Endothelial cell (in vitro differentiated cells): ENCODE results near the gene ZEB1. TPM values are rescaled to one million over a fixed set of nuclear protein-coding genes. Genes with fewer than 3 reads are reported as not detected.
"Not testable (repeated sequence)": the region's sequence is repeated elsewhere in the genome, so short reads cannot be mapped to it uniquely, and the experiment has no call there.

ENCODE experiments used
- DNase-seq: peaks from one replicate; pipeline ENCODE4 v3.0.0; 2021; ENCODE audit warnings: low spot score
- H3K27ac Mint-ChIP-seq: one replicate; pipeline ENCODE4 v1.8.0; 2021; ENCODE audit warnings: mixed read lengths, inconsistent platforms; ENCODE audit not compliant: unreplicated experiment
- H3K27me3 Mint-ChIP-seq: one replicate; pipeline ENCODE4 v1.8.0; 2021; ENCODE audit warnings: mild to moderate bottlenecking, moderate library complexity, mixed read lengths, inconsistent platforms; ENCODE audit not compliant: unreplicated experiment
- H3K36me3 Mint-ChIP-seq: one replicate; pipeline ENCODE4 v1.8.0; 2021; ENCODE audit warnings: mild to moderate bottlenecking, low read depth, mixed read lengths, inconsistent platforms; ENCODE audit not compliant: unreplicated experiment
- H3K4me1 Mint-ChIP-seq: one replicate; pipeline ENCODE4 v1.8.0; 2021; ENCODE audit warnings: mild to moderate bottlenecking, mixed read lengths, inconsistent platforms; ENCODE audit not compliant: unreplicated experiment
- H3K4me3 Mint-ChIP-seq: one replicate; pipeline ENCODE4 v1.8.0; 2021; ENCODE audit warnings: mild to moderate bottlenecking, mixed read lengths, inconsistent platforms; ENCODE audit not compliant: unreplicated experiment
- H3K9me3 Mint-ChIP-seq: one replicate; pipeline ENCODE4 v1.8.0; 2021; ENCODE audit warnings: mixed read lengths, inconsistent platforms; ENCODE audit not compliant: unreplicated experiment
- CTCF ChIP-seq: fragments of 200-600 bp; sonication (generic); IDR thresholded peaks from one replicate; pipeline ENCODE4 v1.5.0; 2021; ENCODE audit warnings: antibody characterized with exemption; ENCODE audit not compliant: unreplicated experiment
- total RNA-seq: library from RNA; stranded (reverse); fragmentation: NEBNext Ultra II Directional; extraction: Animal tissue kit (Norgen Biotek cat#: 25700); gene quantifications from one replicate; pipeline ENCODE4 v1.2.1, GENCODE V29; 2021; ENCODE audit not compliant: unreplicated experiment

The ZEB1 gene
- total RNA-seq, 1 donor from 2014 or later = 76.6 TPM

DNA sequence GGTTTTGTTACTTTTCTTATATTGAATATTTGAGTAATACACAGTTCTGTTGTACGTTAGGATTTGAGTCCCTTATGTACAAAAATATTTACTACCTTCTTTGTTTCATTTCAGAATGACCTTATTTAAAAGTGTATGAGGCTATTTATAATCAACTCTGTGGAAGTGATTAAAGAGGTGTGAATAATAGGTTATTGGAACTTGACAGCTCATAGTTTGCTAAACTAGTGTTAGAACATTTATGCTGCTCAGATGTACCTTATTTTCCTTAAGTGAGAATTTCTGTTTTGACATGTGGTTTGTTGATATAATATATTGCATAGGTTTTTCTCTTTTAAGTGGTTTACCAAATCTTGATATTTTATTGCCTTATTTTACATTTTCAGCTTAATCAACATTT lies 105.5 kb downstream of the ZEB1 start:
- H3K27me3 Mint-ChIP-seq = no peaks in the 10 kb centered on the region
- DNase-seq = no peak
- H3K4me3 Mint-ChIP-seq = no peak overlapping the region
- no peak for TF ChIP-seq CTCF
- H3K36me3 Mint-ChIP-seq = peaks cover 7% of the 10 kb centered on the region
- peaks cover 13% of the 10 kb centered on the region for H3K4me1 Mint-ChIP-seq
- H3K27ac Mint-ChIP-seq = no peak overlapping the region
- H3K9me3 Mint-ChIP-seq = no peaks in the 10 kb centered on the region

GRCh38 chr10:31426401-31426800 lies 107.4 kb downstream of the ZEB1 start:
- DNase-seq = no peak
- no peaks in the 10 kb centered on the region for H3K36me3 Mint-ChIP-seq
- H3K4me1 Mint-ChIP-seq = peaks cover 13% of the 10 kb centered on the region
- no peaks in the 10 kb centered on the region for H3K27me3 Mint-ChIP-seq
- no peak overlapping the region for H3K4me3 Mint-ChIP-seq
- no peaks in the 10 kb centered on the region for H3K9me3 Mint-ChIP-seq
- H3K27ac Mint-ChIP-seq = peak overlapping the region; percentile 43
- TF ChIP-seq CTCF = no peak

DNA sequence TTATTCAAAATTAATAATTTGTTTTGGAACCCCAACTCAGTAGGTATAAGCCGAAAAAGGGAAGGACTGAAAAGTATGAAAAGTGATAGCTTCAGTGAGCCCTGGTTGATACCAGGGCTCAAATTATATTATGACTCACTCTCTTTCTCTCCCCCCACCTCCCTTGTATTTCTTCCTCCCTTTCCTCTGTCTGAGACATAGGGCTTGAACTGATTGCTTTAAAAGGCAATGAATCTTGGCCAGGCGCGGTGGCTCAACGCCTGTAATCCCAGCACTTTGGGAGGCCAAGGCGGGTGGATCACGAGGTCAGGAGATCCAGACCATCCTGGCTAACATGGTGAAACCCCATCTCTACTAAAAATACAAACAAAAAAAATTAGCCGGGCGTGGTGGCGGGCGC lies 108.3 kb downstream of the ZEB1 start:
- H3K27me3 Mint-ChIP-seq, H3K9me3 Mint-ChIP-seq, H3K36me3 Mint-ChIP-seq, DNase-seq, H3K27ac Mint-ChIP-seq, H3K4me3 Mint-ChIP-seq: not testable (repeated sequence)
- peaks cover 13% of the 10 kb centered on the region for H3K4me1 Mint-ChIP-seq

GRCh38 chr10:31428499-31428898 lies 109.5 kb downstream of the ZEB1 start:
- not testable (repeated sequence) for H3K9me3 Mint-ChIP-seq, H3K4me3 Mint-ChIP-seq, H3K27ac Mint-ChIP-seq, H3K36me3 Mint-ChIP-seq, DNase-seq, H3K27me3 Mint-ChIP-seq
- peaks cover 13% of the 10 kb centered on the region for H3K4me1 Mint-ChIP-seq

GRCh38 chr10:31431021-31431420 lies 112.0 kb downstream of the ZEB1 start:
- Mint-ChIP-seq H3K9me3 (no peaks in the 10 kb centered on the region), H3K4me3 (no peak overlapping the region), H3K27me3 (no peaks in the 10 kb centered on the region), H3K36me3 (no peaks in the 10 kb centered on the region), H3K4me1 (peaks cover 7% of the 10 kb centered on the region), H3K27ac (no peak overlapping the region)
- no peak for DNase-seq
- TF ChIP-seq CTCF = no peak

DNA sequence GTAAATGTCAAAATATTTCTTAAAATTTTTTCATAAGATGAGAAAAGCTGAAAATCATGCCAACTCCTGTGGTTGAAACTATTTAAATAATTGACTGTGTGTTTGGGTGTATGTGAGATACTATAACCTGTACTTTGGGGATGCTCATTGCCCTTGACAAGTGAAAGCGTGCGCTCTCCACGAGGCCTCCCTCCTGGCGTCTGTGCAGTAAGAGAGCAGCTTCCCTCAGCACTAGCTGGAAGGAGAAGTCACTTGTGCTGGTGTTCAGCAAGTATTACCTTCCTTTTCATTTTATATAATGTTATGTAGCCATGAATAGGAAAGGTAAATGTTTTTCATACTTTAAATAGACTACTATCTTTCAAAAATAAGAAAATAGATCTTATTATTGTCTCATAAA lies 118.9 kb downstream of the ZEB1 start:
- H3K27ac Mint-ChIP-seq = no peak overlapping the region
- H3K36me3 Mint-ChIP-seq = peaks cover 18% of the 10 kb centered on the region
- no peak overlapping the region for H3K4me3 Mint-ChIP-seq
- H3K27me3 Mint-ChIP-seq = no peaks in the 10 kb centered on the region
- no peak for TF ChIP-seq CTCF
- H3K4me1 Mint-ChIP-seq = no peaks in the 10 kb centered on the region
- DNase-seq = no peak
- peaks cover 4% of the 10 kb centered on the region for H3K9me3 Mint-ChIP-seq
